Measurements from ENCODE around the gene ELMOD3. TPM values are rescaled to one million over a fixed set of nuclear protein-coding genes. Genes with fewer than 3 reads are reported as not detected.
"Not testable (repeated sequence)": the region's sequence is repeated elsewhere in the genome, so short reads cannot be mapped to it uniquely, and the experiment has no call there.

The ELMOD3 gene
- total RNA-seq, 1 donor from 2014 or later, result 25.4 TPM

DNA sequence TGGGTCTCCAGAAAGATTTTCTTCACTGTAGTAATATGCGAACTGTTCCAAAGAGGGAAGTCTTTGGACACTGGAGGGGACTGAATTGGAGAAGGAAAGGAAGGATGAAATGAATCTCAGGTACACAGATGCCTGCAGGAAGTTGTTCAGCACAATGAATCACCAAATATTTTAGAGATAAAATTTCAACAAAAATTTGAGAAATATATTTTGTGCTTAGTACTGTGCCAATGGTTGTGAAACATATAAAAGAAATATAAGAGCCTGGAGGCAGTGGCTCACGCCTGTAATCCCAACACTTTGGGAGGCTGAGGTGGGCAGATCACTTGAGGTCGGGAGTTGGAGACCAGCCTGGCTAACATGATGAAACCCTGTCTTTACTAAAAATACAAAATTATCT is 3.2 kb downstream of the ELMOD3 start:
- ATAC-seq (ENCODE audit: low read depth) (no peak), DNase-seq (no peak)
- no peaks in the 10 kb centered on the region for H3K27me3 Mint-ChIP-seq
- no peak overlapping the region for H3K4me3 Mint-ChIP-seq
- TF ChIP-seq, protein P1, sequence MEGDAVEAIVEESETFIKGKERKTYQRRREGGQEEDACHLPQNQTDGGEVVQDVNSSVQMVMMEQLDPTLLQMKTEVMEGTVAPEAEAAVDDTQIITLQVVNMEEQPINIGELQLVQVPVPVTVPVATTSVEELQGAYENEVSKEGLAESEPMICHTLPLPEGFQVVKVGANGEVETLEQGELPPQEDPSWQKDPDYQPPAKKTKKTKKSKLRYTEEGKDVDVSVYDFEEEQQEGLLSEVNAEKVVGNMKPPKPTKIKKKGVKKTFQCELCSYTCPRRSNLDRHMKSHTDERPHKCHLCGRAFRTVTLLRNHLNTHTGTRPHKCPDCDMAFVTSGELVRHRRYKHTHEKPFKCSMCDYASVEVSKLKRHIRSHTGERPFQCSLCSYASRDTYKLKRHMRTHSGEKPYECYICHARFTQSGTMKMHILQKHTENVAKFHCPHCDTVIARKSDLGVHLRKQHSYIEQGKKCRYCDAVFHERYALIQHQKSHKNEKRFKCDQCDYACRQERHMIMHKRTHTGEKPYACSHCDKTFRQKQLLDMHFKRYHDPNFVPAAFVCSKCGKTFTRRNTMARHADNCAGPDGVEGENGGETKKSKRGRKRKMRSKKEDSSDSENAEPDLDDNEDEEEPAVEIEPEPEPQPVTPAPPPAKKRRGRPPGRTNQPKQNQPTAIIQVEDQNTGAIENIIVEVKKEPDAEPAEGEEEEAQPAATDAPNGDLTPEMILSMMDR (IDR thresholded peaks at IDR 0.05), result no peak
- H3K4me1 Mint-ChIP-seq, result peaks cover 46% of the 10 kb centered on the region
- no peaks in the 10 kb centered on the region for H3K9me3 Mint-ChIP-seq
- no peak overlapping the region for H3K27ac Mint-ChIP-seq
- H3K36me3 Mint-ChIP-seq (ENCODE audit: low read depth), result peaks cover 48% of the 10 kb centered on the region
- intact Hi-C loops (cut with micrococcal nuclease), result no loop called here
- POLR2A ChIA-PET, result interaction anchor here (0.6 to 1.8 kb wide), 4 partner anchors 24 to 543 kb away, joined by 3 to 10 read pairs (median 3); partner anchors contain the start of genes MAT2A and SH2D6
- CTCF ChIA-PET, result no interaction called here

DNA sequence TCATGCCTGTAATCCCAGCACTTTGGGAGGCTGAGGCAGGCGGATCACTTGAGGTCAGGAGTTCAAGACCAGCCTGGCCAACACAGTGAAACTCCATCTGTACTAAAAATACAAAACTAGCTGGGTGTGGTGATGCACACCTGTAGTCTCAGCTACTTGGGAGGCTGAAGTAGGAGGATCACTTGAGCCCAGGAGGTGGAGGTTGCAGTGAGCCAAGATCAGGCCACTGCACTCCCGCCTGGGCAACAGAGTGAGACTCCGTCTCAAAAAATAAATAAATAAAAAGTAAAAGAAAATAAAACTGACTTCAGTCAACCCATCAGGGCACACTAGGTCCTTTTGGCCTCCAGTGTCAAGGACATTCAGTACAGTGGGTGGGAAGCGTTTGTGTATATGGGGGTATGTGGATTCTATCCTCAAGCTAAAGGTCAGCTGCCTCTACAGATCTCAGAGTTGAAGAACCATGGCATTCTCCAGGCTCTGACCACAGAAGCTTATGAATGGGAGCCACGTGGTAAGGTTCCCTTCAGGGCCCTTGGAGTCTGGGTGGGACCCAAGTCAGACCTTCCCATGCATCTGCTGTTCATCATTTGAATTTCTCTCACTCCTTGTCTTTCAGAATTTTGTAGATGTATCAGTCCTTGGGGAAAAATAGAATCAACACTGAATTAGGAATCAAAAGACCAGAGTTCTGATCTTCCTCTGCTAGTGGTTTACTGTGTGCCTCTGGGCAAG is 8.3 kb downstream of the ELMOD3 start:
- H3K27ac Mint-ChIP-seq; H3K9me3 Mint-ChIP-seq; intact Hi-C loops (cut with micrococcal nuclease); DNase-seq; CTCF ChIA-PET; POLR2A ChIA-PET; ATAC-seq (ENCODE audit: low read depth); H3K27me3 Mint-ChIP-seq; H3K4me3 Mint-ChIP-seq; H3K4me1 Mint-ChIP-seq: not testable (repeated sequence)
- peaks cover 46% of the 10 kb centered on the region for H3K36me3 Mint-ChIP-seq (ENCODE audit: low read depth)

DNA sequence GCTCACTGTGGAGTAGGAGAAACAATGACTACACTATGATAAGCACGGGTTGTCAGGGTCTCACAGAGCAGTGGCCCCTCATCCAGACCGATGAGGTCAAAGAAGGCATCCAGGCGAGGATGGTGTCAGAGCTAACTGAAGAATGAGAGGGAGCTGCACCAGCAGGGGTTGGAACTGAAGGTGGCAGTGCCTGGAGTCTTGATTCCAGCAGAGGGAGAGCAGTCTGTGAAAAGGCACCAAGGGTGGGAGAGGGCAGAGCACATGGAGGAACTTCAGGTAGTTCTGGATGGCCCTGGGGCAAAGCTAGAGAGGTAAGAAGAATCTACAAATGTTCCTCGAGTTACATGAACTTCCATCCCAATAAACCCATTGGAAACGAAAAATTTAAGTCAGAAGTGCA is 12.6 kb downstream of the ELMOD3 start:
- intact Hi-C loops (cut with micrococcal nuclease), result no loop called here
- TF ChIP-seq, protein P1 (IDR thresholded peaks at IDR 0.05), result no peak
- ChIA-PET POLR2A (no interaction called here), CTCF (no interaction called here)
- ATAC-seq (ENCODE audit: low read depth) (no peak), DNase-seq (no peak)
- no peaks in the 10 kb centered on the region for H3K9me3 Mint-ChIP-seq
- no peaks in the 10 kb centered on the region for H3K4me1 Mint-ChIP-seq
- H3K36me3 Mint-ChIP-seq (ENCODE audit: low read depth), result peaks cover 25% of the 10 kb centered on the region
- no peak overlapping the region for H3K27ac Mint-ChIP-seq
- H3K27me3 Mint-ChIP-seq, result no peaks in the 10 kb centered on the region
- H3K4me3 Mint-ChIP-seq, result no peak overlapping the region

DNA sequence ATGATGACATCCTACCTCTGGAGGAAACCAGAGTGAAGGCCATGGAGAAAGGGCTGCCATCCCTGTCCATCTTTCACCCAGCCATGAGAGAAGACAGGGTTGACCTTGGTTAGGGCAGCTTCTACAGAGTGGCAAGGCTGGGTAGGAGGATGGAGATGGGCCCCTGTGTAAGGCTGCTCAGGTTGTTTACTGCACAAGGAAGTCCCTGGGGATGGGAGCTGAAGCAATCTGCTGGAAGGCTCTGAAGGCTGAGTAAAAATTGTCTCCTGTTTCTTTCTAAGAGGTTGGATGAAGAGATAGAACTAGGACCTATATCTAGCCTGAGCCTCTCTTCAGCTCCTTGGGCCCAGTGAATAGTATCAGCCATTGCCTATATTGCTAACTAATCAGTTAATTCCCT is 14.4 kb downstream of the ELMOD3 start:
- ATAC-seq (ENCODE audit: low read depth), result no peak
- peaks cover 2% of the 10 kb centered on the region for H3K9me3 Mint-ChIP-seq
- H3K4me3 Mint-ChIP-seq, result no peak overlapping the region
- ChIA-PET CTCF (interaction anchor here (1.8 kb wide), 1 partner anchor 23 kb away, joined by 4 read pairs; no protein-coding TSS in a partner anchor), POLR2A (interaction anchor here (1.9 kb wide), 1 partner anchor 14 kb away, joined by 6 read pairs; the partner anchor contains the start of genes ELMOD3 and RETSAT)
- TF ChIP-seq, protein P1 (IDR thresholded peaks at IDR 0.05), result no peak
- no peak overlapping the region for H3K27ac Mint-ChIP-seq
- H3K27me3 Mint-ChIP-seq, result no peaks in the 10 kb centered on the region
- peaks cover 19% of the 10 kb centered on the region for H3K36me3 Mint-ChIP-seq (ENCODE audit: low read depth)
- no peaks in the 10 kb centered on the region for H3K4me1 Mint-ChIP-seq
- no peak for DNase-seq
- intact Hi-C loops (cut with micrococcal nuclease), result no loop called here

DNA sequence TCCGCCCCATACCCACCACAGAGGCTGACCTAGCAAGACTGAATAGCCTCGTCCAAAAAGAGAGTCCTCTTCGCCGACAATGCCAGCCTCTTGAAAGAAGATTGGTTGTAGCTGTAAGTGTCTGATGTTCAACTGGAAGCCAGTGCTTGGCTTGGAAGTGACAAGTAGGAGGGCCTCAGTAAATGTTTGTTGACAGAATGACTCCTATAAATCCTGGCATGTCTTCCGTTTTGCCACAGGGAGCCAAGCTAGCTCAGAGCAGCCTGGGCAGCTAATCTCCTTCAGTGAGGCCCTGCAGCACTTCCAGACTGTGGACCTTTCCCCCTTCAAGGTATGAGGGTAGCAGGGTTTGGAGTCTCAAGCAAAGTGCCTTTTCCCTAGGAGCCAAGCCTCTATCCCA is 14.9 kb downstream of the ELMOD3 start:
- ChIA-PET POLR2A (interaction anchor here (0.6 to 1.9 kb wide), 2 partner anchors 15 to 23 kb away, joined by 3 to 6 read pairs; partner anchors contain the start of genes ELMOD3 and RETSAT), CTCF (interaction anchor here (1.8 kb wide), 1 partner anchor 23 kb away, joined by 4 read pairs; no protein-coding TSS in a partner anchor)
- intact Hi-C loops (cut with micrococcal nuclease), result no loop called here
- Mint-ChIP-seq H3K9me3 (peaks cover 3% of the 10 kb centered on the region), H3K36me3 (ENCODE audit: low read depth) (peaks cover 21% of the 10 kb centered on the region), H3K27ac (no peak overlapping the region), H3K4me1 (no peaks in the 10 kb centered on the region), H3K27me3 (no peaks in the 10 kb centered on the region), H3K4me3 (no peak overlapping the region)
- TF ChIP-seq, protein P1 (IDR thresholded peaks at IDR 0.05), result no peak
- DNase-seq, result no peak
- ATAC-seq (ENCODE audit: low read depth), result no peak
